Activated CD8-positive, alpha-beta memory T cell treated with anti-CD3 and anti-CD28 coated beads, Interleukin-2, amount 50 U/mL, for 1 hour (primary cell): ENCODE results near the gene DBNDD2.

Experiments used
- DNase-seq: peaks from one replicate; pipeline ENCODE4 v3.0.0-alpha.2; 2020; ENCODE audit errors: extremely low read depth

The DBNDD2 gene

DNA sequence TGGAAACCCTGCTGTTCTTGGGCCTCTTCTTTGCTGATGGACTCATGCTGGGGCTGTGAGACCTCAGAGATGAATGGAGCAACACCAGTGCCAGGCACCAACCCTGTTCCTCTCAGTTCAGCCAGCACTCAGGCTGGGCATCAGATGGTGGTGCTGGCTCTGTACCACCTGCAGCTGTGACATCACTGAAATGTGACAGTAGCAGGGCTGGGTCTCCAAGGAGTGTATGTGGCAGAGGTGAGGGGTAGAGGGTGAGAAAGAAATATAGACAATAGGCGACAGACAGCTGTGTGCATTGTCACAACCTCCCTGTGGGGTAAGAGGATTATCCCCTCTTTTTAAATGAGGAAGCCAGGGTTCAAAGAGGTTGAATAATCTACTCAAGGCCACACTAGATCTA, 29.9 kb upstream of the DBNDD2 start, which contains the start of gene TP53TG5:
Gene TP53TG5, minus strand, starts transcription at position 135 of the 400 bp plus-strand sequence. Its CDS starts 89 bp downstream, at position 46.
- no peak for DNase-seq

- DNase-seq, result no peak
Measured at GRCh38 chr20:45387274-45387673, 20.8 kb upstream of the DBNDD2 start.

DNA sequence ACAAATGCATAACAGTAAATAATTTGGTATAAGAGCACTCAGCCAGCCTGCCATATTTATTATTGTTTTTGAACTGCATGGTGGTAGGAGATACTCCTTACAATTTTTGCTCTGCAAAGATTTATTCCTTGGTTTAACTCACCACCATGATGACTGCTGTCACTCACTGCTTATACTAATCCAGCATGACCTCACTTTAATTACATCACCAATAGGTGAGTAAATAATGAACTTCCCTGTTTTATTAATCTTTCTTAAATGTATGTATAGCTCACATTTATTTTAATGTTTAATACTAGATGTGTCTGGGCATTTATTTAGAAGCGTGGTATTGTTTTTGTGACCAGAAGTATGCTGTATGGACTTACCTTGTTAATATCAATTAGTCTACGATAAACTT, 17.2 kb upstream of the DBNDD2 start:
- no peak for DNase-seq

- no peak for DNase-seq
Measured at GRCh38 chr20:45391559-45391958, 16.5 kb upstream of the DBNDD2 start.

DNA sequence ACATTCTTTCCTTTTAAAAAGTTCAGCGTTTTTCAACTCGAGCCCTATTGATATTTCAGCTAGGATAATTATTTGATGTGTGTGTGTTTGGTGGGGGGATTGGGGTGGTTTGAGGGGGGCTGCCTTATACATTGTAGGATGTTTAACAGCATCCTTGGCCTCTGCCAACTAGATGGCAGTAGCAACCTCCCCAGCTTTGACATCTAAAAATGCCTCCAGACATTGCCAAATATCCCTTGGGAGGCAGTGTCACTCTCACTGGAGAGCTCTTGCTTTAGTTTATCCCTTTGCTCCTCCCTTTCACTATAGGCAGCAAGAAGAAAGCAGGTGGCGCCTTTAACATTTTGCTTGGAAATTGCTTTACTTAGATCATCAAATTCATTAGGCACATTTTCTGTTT, 15.4 kb upstream of the DBNDD2 start:
- no peak for DNase-seq

- DNase-seq, result no peak
Measured at GRCh38 chr20:45394221-45395113, 13.6 kb upstream of the DBNDD2 start.

- DNase-seq, result no peak
Measured at GRCh38 chr20:45395114-45395415, 13.0 kb upstream of the DBNDD2 start.

GRCh38 chr20:45399018-45399417, 9.1 kb upstream of the DBNDD2 start:
- DNase-seq, result no peak

GRCh38 chr20:45400346-45401031, 7.6 kb upstream of the DBNDD2 start:
- no peak for DNase-seq

GRCh38 chr20:45402946-45403345, 5.1 kb upstream of the DBNDD2 start:
- no peak for DNase-seq

GRCh38 chr20:45404438-45404837, 3.7 kb upstream of the DBNDD2 start:
- DNase-seq, result no peak

- no peak for DNase-seq
Measured at GRCh38 chr20:45405571-45406259, 2.4 kb upstream of the DBNDD2 start.

- DNase-seq, result no peak
Measured at GRCh38 chr20:45406260-45407066, 1.6 kb upstream of the DBNDD2 start.

DNA sequence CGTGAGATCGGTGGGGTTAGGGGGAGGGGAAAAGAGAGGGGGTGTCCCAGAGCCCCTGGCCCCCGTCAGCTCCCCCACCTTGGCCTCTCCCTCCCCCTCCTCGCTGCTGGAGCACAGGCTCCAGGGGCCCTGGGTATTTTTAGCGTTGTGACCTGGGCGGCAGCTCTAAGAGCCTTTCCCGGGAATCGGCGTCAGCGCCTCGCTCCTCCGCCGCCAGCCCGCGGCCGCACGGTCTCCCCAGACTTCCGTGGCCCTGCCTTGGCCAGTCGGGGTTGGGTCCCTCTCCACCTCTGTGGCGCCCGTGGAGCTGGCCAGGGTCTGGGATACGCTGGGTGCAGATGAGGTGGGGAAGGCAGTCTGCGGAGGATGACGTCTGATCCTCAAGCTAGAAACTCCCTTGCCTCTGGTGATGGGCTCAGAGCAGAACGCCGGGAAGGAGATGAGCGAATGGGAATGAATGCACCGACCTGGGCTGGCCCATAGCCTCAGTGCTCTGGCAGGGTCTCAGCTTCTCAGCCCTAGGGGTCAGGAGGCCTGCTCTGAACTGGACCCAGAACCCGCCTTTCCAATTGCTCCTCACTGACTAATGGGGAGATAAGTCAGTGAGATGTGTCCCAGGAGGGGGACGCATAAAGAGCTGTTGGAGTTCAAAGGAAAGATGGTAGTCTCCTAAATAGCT, 883 bp upstream of the DBNDD2 start:
- no peak for DNase-seq

GRCh38 chr20:45408646-45409213, 641 bp downstream of the DBNDD2 start:
- DNase-seq, result no peak

GRCh38 chr20:45409521-45410272, 1.6 kb downstream of the DBNDD2 start:
- no peak for DNase-seq

- DNase-seq, result no peak
Measured at GRCh38 chr20:45410887-45411286, 2.8 kb downstream of the DBNDD2 start.

DNA sequence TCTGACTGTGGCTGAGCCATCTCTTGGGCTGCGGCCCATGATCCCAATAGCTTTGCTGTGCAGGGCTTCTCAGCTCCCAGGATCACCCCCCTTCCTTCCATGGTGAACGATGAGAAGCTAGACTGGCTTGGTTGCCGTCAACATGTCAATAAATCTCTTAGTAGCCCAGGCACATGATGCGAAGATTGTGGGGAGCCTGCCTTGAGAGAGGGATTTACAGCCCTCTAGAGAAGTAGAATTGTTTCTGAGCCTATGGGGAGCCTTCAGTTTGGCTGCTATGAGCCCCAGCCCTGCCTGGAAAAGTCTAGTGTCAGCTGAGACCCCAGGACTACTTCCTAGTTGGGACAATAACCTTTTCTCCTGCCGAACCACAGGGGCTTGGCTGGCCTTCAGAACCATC, 4.6 kb downstream of the DBNDD2 start:
- no peak for DNase-seq

- DNase-seq, result no peak
Measured at GRCh38 chr20:45413479-45413878, 5.4 kb downstream of the DBNDD2 start.
